Glomerular visceral epithelial cell (primary cell): ENCODE data around the gene RRN3.
"Not testable (repeated sequence)": the region's sequence is repeated elsewhere in the genome, so short reads cannot be mapped to it uniquely, and the experiment has no call there.

Experiments used
- DNase-seq: peaks from one replicate; pipeline ENCODE4 v3.0.0-alpha.2; 2016; ENCODE audit errors: extremely low spot score

RRN3 gene

GRCh38 chr16:15100372-15100987 lies 6.4 kb upstream of the RRN3 start:
- not testable (repeated sequence) for DNase-seq

- DNase-seq, result not testable (repeated sequence)
Observed at GRCh38 chr16:15099366-15099909, 5.4 kb upstream of the RRN3 start.

- not testable (repeated sequence) for DNase-seq
Observed at GRCh38 chr16:15096583-15096972, 2.5 kb upstream of the RRN3 start.

- DNase-seq, result not testable (repeated sequence)
Observed at GRCh38 chr16:15093571-15093954, 509 bp downstream of the RRN3 start.

- DNase-seq, result not testable (repeated sequence)
Observed at GRCh38 chr16:15090663-15091269, 3.3 kb downstream of the RRN3 start.

- not testable (repeated sequence) for DNase-seq
Observed at GRCh38 chr16:15082788-15083187, 11.3 kb downstream of the RRN3 start.

- not testable (repeated sequence) for DNase-seq
Observed at GRCh38 chr16:15080883-15081282, 13.2 kb downstream of the RRN3 start.

- not testable (repeated sequence) for DNase-seq
Observed at GRCh38 chr16:15076161-15076560, 17.9 kb downstream of the RRN3 start.

GRCh38 chr16:15073101-15073500 lies 21.0 kb downstream of the RRN3 start:
- DNase-seq, result no peak

- not testable (repeated sequence) for DNase-seq
Observed at GRCh38 chr16:15071916-15072769, 21.9 kb downstream of the RRN3 start.

- DNase-seq, result not testable (repeated sequence)
Observed at GRCh38 chr16:15071013-15071412, 23.1 kb downstream of the RRN3 start.

GRCh38 chr16:15066690-15067089 lies 27.4 kb downstream of the RRN3 start:
- not testable (repeated sequence) for DNase-seq

- DNase-seq, result not testable (repeated sequence)
Observed at GRCh38 chr16:15065961-15066360, 28.1 kb downstream of the RRN3 start.

GRCh38 chr16:15062085-15062810 lies 31.8 kb downstream of the RRN3 start:
- DNase-seq, result not testable (repeated sequence)

GRCh38 chr16:15059324-15059723 lies 34.7 kb downstream of the RRN3 start:
- no peak for DNase-seq

- no peak for DNase-seq
Observed at GRCh38 chr16:15057681-15058417, 36.2 kb downstream of the RRN3 start.

GRCh38 chr16:15055141-15056053 lies 38.7 kb downstream of the RRN3 start:
- DNase-seq, result no peak

GRCh38 chr16:15054357-15055140 lies 39.5 kb downstream of the RRN3 start:
- DNase-seq, result no peak

- no peak for DNase-seq
Observed at GRCh38 chr16:15053904-15054303, 40.2 kb downstream of the RRN3 start.
